GM23338 (cell line): ENCODE results near the gene MINDY4. TPM values are rescaled to one million over a fixed set of nuclear protein-coding genes. Genes with fewer than 3 reads are reported as not detected.

Source experiments
- CREB1 ChIP-seq: fragments of 250-450 bp; sonication (Bioruptor Pico); IDR thresholded peaks from 2 replicates; pipeline ENCODE4 v1.5.0; 2020; ENCODE audit warnings: low read depth, mild to moderate bottlenecking, moderate library complexity
- CTCF ChIP-seq, 2 experiments: fragments of 200-600 bp in 1 of 2; sonication (generic) in 1 of 2; conservative IDR thresholded peaks; 2 replicates each; pipeline versions ENCODE4 v1.5.1 to v1.6.1; 2016 to 2017; ENCODE audit warnings: antibody characterized with exemption in 2 of 2, low read depth in 2 of 2, mild to moderate bottlenecking in 2 of 2, moderate library complexity in 1 of 2
- JUNB ChIP-seq: IDR thresholded peaks from one replicate; pipeline ENCODE4 v1.6.1; 2016; ENCODE audit warnings: antibody characterized with exemption; ENCODE audit not compliant: unreplicated experiment
- STAT1 ChIP-seq: IDR thresholded peaks from one replicate; pipeline ENCODE4 v1.6.1; 2016; ENCODE audit warnings: antibody characterized with exemption; ENCODE audit not compliant: unreplicated experiment
- ZNF114 ChIP-seq: fragments of 250-450 bp; sonication (Bioruptor Pico); IDR thresholded peaks from 2 replicates; pipeline ENCODE4 v1.5.0; 2020; ENCODE audit warnings: mild to moderate bottlenecking, moderate library complexity
- ZNF462 ChIP-seq: fragments of 250-450 bp; sonication (Bioruptor Pico); IDR thresholded peaks from 2 replicates; pipeline ENCODE4 v1.5.0; 2020; ENCODE audit warnings: mild to moderate bottlenecking, moderate library complexity
- polyA plus RNA-seq: library from polyadenylated mRNA; unstranded; fragments of >200 nt; fragmentation: Nextera tagmentation; extraction: Ambion mirVana; gene quantifications from 2 replicates; pipeline ENCODE4 v1.2.1, GENCODE V29; 2016
- total RNA-seq: library from RNA; depleted of rRNA; stranded (reverse); fragments of >200 nt; shearing (Covaris generic); gene quantifications from 2 replicates; pipeline ENCODE4 v1.2.3, GENCODE V29; 2014

MINDY4 gene
- total and polyA plus RNA-seq, 2 experiments from 2014 or later: 1.7 to 4.4 TPM

- no peak for TF ChIP-seq ZNF462 (CRISPR knock-in tag)
- TF ChIP-seq CTCF (conservative IDR thresholded peaks at IDR 0.05; ENCODE audit: low read depth in 2 of 2): no peak
- no peak for TF ChIP-seq CREB1 (CRISPR knock-in tag)
- TF ChIP-seq ZNF114 (CRISPR knock-in tag): no peak
- TF ChIP-seq JUNB: no peak
- TF ChIP-seq STAT1: no peak
These were observed 25.1 kb downstream of the MINDY4 start (continued) for GRCh38 chr7:30796105-30796869.
